Upper lobe of right lung (tissue), 1 donor: ENCODE results near the gene ENO1. TPM values are rescaled to one million over a fixed set of nuclear protein-coding genes. Genes with fewer than 3 reads are reported as not detected.
A peak's percentile ranks its signal among the peaks of the same experiment; 100 is the strongest.

Source experiments
- ATAC-seq: fragments of 200-7000 bp; cut with Tn5 transposase; one replicate; pipeline ENCODE4 v1.9.1; 2020; ENCODE audit warnings: mild to moderate bottlenecking, moderate library complexity
- DNase-seq: peaks from one replicate; pipeline ENCODE4 v3.0.0-alpha.2; 2020
- H3K27ac ChIP-seq: fragments of 200-600 bp; one replicate; pipeline ENCODE4 v1.8.0; 2022
- H3K27me3 ChIP-seq: fragments of 200-600 bp; one replicate; pipeline ENCODE4 v1.8.0; 2022; ENCODE audit warnings: mild to moderate bottlenecking
- H3K36me3 ChIP-seq: fragments of 200-600 bp; one replicate; pipeline ENCODE4 v1.8.0; 2022
- H3K4me1 ChIP-seq: fragments of 200-600 bp; one replicate; pipeline ENCODE4 v1.8.0; 2022
- H3K4me3 ChIP-seq: fragments of 200-600 bp; one replicate; pipeline ENCODE4 v1.8.0; 2022; ENCODE audit warnings: mild to moderate bottlenecking
- H3K9me3 ChIP-seq: fragments of 200-600 bp; one replicate; pipeline ENCODE4 v1.8.0; 2022
- intact Hi-C: fragments of 100-400 bp; cut with DNase I; formaldehyde crosslinking; loops from one replicate; pipeline ENCODE4 v1.11.0; 2022
- total RNA-seq: library from RNA; stranded (reverse); fragmentation: NEBNext Ultra II Directional; extraction: Animal tissue kit (Norgen Biotek cat#: 25700); gene quantifications from one replicate; pipeline ENCODE4 v1.2.1, GENCODE V29; 2021
- TF ChIP-seq, protein P1 (sequence below): fragments of 200-600 bp; IDR thresholded peaks from one replicate; pipeline ENCODE4 v1.8.0; 2022; ENCODE audit warnings: antibody characterized with exemption
- donor health status: DM: no; HTN: yes; CAD: no; lungs with severe emphysema.

ENO1 gene
- total RNA-seq, 1 donor from 2014 or later: 640 TPM

DNA sequence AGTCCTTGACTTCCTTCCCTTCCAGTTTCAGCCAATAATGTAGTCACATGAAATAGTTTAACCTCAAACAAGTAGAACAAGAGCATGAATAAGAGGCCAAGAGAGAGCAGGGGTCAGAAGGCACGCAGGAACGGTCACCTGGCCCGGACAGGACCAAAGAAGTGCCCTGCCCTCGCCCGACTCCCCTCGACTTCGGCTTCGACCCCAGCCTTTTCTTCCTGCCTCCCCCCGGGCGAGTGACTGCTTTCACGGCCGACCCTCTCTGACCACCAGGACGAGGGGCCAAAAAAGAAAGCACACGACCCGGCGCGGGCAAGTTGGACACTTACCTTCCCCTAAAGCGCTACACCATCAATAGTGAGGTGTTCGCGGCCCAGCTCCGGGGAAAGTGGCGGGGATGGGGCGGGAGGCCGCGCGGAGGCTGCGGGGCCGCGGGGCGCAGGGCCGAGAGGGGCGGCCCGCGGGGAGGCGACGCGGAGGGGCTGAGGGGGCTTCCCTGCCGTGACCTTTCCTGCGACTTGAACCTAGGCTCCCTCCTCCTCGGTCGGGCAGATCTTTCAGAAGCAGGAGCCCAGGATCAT, 61.6 kb downstream of the ENO1 start:
- peak; percentile 41 for ATAC-seq
- intact Hi-C loops: no loop called here

GRCh38 chr1:8816264-8816663, 62.2 kb downstream of the ENO1 start:
- no peaks in the 10 kb centered on the region for H3K36me3 ChIP-seq
- H3K4me3 ChIP-seq: peak overlapping the region; percentile 72
- H3K27me3 ChIP-seq: no peaks in the 10 kb centered on the region
- H3K9me3 ChIP-seq: no peaks in the 10 kb centered on the region
- DNase-seq (no peak), ATAC-seq (no peak)
- peak overlapping the region; percentile 94 for H3K27ac ChIP-seq
- TF ChIP-seq, protein P1, sequence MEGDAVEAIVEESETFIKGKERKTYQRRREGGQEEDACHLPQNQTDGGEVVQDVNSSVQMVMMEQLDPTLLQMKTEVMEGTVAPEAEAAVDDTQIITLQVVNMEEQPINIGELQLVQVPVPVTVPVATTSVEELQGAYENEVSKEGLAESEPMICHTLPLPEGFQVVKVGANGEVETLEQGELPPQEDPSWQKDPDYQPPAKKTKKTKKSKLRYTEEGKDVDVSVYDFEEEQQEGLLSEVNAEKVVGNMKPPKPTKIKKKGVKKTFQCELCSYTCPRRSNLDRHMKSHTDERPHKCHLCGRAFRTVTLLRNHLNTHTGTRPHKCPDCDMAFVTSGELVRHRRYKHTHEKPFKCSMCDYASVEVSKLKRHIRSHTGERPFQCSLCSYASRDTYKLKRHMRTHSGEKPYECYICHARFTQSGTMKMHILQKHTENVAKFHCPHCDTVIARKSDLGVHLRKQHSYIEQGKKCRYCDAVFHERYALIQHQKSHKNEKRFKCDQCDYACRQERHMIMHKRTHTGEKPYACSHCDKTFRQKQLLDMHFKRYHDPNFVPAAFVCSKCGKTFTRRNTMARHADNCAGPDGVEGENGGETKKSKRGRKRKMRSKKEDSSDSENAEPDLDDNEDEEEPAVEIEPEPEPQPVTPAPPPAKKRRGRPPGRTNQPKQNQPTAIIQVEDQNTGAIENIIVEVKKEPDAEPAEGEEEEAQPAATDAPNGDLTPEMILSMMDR: no peak
- H3K4me1 ChIP-seq: peaks cover 25% of the 10 kb centered on the region
- intact Hi-C loops: no loop called here

More for the DNA sequence above, 61.6 kb downstream of the ENO1 start:
- Histone ChIP-seq H3K27ac (peak overlapping the region; percentile 94), H3K4me3 (peak overlapping the region; percentile 72), H3K27me3 (no peaks in the 10 kb centered on the region), H3K9me3 (no peaks in the 10 kb centered on the region), H3K4me1 (peaks cover 25% of the 10 kb centered on the region), H3K36me3 (no peaks in the 10 kb centered on the region)
- TF ChIP-seq, protein P1: no peak
- DNase-seq: peak; percentile 72

GRCh38 chr1:8815582-8816151, 62.8 kb downstream of the ENO1 start:
- peak overlapping the region; percentile 94 for H3K27ac ChIP-seq
- H3K36me3 ChIP-seq: no peaks in the 10 kb centered on the region
- peak overlapping the region; percentile 72 for H3K4me3 ChIP-seq
- DNase-seq (no peak), ATAC-seq (no peak)
- H3K27me3 ChIP-seq: no peaks in the 10 kb centered on the region
- TF ChIP-seq, protein P1: no peak
- peaks cover 25% of the 10 kb centered on the region for H3K4me1 ChIP-seq
- no peaks in the 10 kb centered on the region for H3K9me3 ChIP-seq
- intact Hi-C loops: no loop called here

- Histone ChIP-seq H3K4me3 (no peak overlapping the region), H3K4me1 (peaks cover 25% of the 10 kb centered on the region)
These were observed 63.6 kb downstream of the ENO1 start for GRCh38 chr1:8814865-8815264.

DNA sequence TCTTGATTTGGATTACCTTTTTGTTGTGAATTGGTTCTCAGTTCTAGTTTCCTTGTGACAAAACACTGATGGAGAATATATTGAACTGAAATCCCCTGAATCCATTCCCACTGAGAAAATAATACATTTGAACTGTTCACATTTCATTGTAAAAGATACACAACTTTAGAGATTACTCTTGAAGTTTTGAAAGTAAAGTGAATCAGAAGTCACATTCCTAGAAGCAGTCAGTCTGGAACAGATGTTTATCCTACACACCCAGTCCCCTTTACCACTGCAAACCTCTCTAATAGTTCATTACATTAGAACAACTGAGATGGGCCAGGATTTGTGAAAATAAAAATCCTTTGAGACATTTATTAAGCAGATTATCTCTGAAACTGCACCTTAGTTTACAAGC, 64.5 kb downstream of the ENO1 start:
- no peaks in the 10 kb centered on the region for H3K36me3 ChIP-seq
- TF ChIP-seq, protein P1: no peak
- no peak overlapping the region for H3K4me3 ChIP-seq
- DNase-seq (no peak), ATAC-seq (no peak)
- intact Hi-C loops: no loop called here
- peaks cover 25% of the 10 kb centered on the region for H3K4me1 ChIP-seq
- no peak overlapping the region for H3K27ac ChIP-seq
- H3K27me3 ChIP-seq: no peaks in the 10 kb centered on the region
- H3K9me3 ChIP-seq: no peaks in the 10 kb centered on the region

More at GRCh38 chr1:8814865-8815264, 63.6 kb downstream of the ENO1 start:
- H3K9me3 ChIP-seq: no peaks in the 10 kb centered on the region
- intact Hi-C loops: no loop called here
- no peaks in the 10 kb centered on the region for H3K36me3 ChIP-seq
- TF ChIP-seq, protein P1: no peak
- DNase-seq: no peak
- ATAC-seq: no peak
- H3K27ac ChIP-seq: no peak overlapping the region
- H3K27me3 ChIP-seq: no peaks in the 10 kb centered on the region
